Cardiac fibroblast (primary cell): ENCODE measurements around the gene WSCD1.

Experiments
- DNase-seq, 2 donors: peaks; one replicate each; pipeline versions ENCODE4 v3.0.0 to v3.0.0-alpha.2; 2010; ENCODE audit warnings: low read depth in 2 of 2
- H3K4me3 ChIP-seq, 2 donors: replicated peaks in 1 of 2; 1 replicate in 1 of 2; 2 replicates in 1 of 2; pipeline ENCODE4 v1.5.1; 2011; ENCODE audit warnings: low read depth in 2 of 2, low read length in 2 of 2, mild to moderate bottlenecking in 2 of 2, moderate library complexity in 1 of 2
- CTCF ChIP-seq: IDR thresholded peaks from one replicate; pipeline ENCODE4 v1.5.1; 2011; ENCODE audit warnings: low read depth, mild to moderate bottlenecking, low read length, inconsistent platforms

WSCD1 gene

GRCh38 chr17:6069539-6070429 is at the start of gene WSCD1:
TSS of gene WSCD1 (plus strand) at chr17:6070379. CDS start at chr17:6080659, 10,280 bp downstream.
- no peak for TF ChIP-seq CTCF
- H3K4me3 ChIP-seq: peak within 1 kb of the TSS in 1 of 2 donors; percentile 15
- DNase-seq: no peak

- TF ChIP-seq CTCF: no peak
- H3K4me3 ChIP-seq: no peak overlapping the region
- no peak for DNase-seq
Observed at GRCh38 chr17:6021011-6021400, 49.2 kb upstream of the WSCD1 start.

- no peak for DNase-seq
- no peak overlapping the region for H3K4me3 ChIP-seq
- TF ChIP-seq CTCF: no peak
Observed at GRCh38 chr17:6021627-6022026, 48.6 kb upstream of the WSCD1 start.

GRCh38 chr17:6023036-6023831 is 46.9 kb upstream of the WSCD1 start:
- no peak for TF ChIP-seq CTCF
- H3K4me3 ChIP-seq: no peak overlapping the region
- no peak for DNase-seq

- H3K4me3 ChIP-seq: no peak overlapping the region
- no peak for DNase-seq
- TF ChIP-seq CTCF: no peak
Observed at GRCh38 chr17:6024576-6024975, 45.6 kb upstream of the WSCD1 start.

GRCh38 chr17:6027342-6028024 is 42.7 kb upstream of the WSCD1 start:
- DNase-seq: no peak
- no peak overlapping the region for H3K4me3 ChIP-seq

More at GRCh38 chr17:6027342-6028024, 42.7 kb upstream of the WSCD1 start:
- TF ChIP-seq CTCF: no peak
